GM20000 (cell line): ENCODE data around the gene VIPR2.

ENCODE experiments used
- DNase-seq: peaks from one replicate; pipeline ENCODE4 v3.0.0; 2012; ENCODE audit warnings: low spot score
- CTCF ChIP-seq: IDR thresholded peaks from 2 replicates; pipeline ENCODE4 v1.5.1; 2012; ENCODE audit warnings: mild to moderate bottlenecking, control low read depth; ENCODE audit errors: extremely low read depth, missing control alignments

Gene VIPR2

GRCh38 chr7:159067576-159068487, 76.8 kb downstream of the VIPR2 start:
- no peak for TF ChIP-seq CTCF
- DNase-seq: no peak

DNA sequence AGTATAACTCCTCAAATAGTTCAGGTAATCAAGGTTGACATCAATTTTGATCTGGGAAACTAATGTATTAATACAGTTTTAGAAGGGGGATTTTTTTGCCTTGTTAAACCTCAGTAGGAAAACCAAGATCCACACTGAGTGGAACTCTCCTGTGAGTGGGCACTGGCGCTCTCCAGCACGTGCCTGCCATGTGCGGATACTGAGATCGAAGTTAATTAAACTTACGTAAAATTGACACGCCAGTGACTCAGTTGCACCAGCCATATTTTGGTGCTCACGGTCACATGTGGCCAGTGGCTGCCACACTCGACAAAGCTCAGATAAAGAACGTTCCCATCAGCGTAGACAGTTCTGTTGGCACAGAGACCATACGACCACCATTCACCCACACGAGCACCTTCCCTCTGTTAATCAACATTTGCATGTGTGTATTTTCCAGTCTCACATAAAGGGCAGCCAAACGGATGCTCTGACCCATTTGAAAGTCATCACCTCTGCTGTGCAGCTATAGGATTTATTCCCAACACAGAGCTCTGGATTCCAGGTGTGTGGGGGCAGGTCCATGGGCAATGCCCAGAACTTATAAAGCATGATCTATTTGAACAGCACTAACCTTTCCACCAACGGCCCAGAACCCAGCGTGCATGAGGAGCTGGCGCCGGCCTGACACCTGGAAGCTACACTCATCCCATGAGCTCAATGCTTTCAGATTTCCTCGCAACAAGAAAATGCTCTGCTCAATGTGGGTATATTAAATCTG, 77.7 kb downstream of the VIPR2 start:
- no peak for TF ChIP-seq CTCF
- DNase-seq: no peak

DNA sequence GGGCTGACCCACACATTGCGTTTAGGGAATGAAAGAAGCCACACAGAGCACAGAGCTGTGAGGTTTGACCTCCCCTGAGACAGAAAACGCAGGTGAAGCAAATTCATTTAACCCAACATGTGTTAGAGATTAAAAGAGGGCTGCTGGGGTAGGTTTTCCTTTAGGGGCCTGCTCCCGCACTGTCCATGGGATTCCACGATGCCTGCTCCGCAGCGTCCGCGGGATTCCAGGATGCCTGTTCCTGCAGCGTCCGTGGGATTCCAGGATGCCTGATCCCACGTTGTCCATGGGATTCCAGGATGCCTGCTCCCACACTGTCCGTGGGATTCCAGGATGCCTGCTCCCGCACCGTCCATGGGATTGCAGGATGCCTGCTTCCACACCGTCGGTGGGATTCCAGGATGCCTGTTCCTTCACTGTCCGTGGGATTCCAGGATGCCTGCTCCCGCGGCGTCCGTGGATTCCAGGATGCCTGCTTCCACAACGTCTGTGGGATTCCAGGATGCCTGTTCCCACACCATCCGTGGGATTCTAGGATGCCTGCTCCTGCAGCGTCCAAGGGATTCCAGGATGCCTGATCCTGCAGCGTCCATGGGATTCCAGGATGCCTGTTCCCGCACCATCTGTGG, 78.7 kb downstream of the VIPR2 start:
- TF ChIP-seq CTCF: no peak
- no peak for DNase-seq

DNA sequence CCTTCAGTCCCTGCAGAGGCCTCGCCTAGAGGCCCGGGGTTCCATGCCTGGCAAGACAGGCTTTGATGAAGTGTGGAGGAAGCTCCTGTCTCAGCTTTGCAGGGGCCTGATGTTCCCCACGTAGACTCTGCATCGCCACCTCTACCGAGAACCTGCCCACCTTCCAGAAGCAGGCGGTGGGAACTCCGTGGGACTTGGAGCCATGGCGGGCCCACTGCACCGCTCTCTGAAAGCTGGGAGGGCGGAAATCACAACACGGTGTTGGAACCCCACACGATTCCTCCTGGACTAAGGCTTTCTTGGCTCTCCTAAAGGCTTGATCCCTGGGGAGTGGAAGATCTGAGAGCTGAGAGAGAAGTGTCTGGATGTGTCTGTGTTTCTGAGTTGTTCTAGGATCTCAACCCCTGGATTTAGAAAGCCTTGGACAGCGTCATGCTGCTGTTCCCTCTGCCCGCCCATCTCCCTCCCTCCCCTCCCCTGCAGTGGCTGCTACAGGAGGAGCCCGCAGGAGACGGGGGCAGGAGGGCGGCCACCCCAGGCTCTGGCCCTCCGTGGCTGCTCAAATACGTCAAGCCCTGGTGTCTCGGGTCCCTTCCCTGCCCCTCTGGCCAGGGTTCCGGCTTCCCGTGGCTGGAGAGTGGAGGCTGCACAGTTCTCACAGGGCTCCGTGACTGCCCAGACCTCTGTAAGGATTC, 79.7 kb downstream of the VIPR2 start:
- no peak for TF ChIP-seq CTCF
- DNase-seq: no peak

DNA sequence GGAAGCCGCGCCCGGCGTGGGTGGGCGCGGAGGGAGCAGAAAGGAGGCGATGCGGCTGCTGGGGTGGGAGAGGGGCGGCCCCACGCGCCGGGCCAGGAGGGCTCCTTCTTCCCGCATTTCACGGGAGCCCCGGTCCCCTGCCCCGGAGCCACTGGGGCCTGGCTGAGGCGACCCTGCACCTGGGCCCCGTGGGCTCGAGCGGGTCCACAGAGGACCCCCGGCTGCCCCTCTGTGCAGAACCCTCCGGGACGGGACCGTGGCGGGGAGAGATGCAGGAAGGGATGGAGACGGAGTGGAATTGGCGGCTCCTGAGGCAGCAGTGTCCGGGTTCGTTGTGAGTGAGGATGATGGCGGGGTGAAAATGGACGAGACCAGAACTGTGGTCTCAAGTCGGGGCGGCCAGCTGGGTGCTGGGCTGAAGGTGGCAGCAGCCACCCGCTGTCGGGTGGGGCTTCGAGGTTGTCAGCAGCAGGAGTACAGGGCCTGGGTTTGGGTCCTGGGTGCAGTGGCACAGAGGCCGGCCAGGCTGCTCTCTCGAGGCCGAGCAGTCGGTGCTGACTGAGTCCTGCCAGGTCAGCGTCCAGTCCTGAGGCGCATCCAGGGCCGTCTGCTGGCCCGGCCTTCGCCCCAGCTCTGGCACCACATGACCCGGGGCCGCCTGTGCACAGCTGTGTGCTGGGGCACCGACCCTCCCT, 80.4 kb downstream of the VIPR2 start:
- no peak for DNase-seq
- TF ChIP-seq CTCF: no peak

- DNase-seq: no peak
- no peak for TF ChIP-seq CTCF
Measured at GRCh38 chr7:159063046-159063840, 81.4 kb downstream of the VIPR2 start.
